Right renal cortex interstitium (tissue), 3 donors: ENCODE data around the gene TACC3. TPM values are rescaled to one million over a fixed set of nuclear protein-coding genes. Genes with fewer than 3 reads are reported as not detected.
"Not testable (repeated sequence)": the region's sequence is repeated elsewhere in the genome, so short reads cannot be mapped to it uniquely, and the experiment has no call there.

Experiments used
- DNase-seq, 3 donors: peaks; one replicate each; pipeline ENCODE4 v3.0.0-alpha.2; 2013; ENCODE audit warnings: low read depth in 3 of 3, low spot score in 2 of 3
- polyA plus RNA-seq, 3 donors: library from polyadenylated mRNA; unstranded; fragments of 120-200 nt; gene quantifications; one replicate each; pipeline ENCODE4 v1.2.1, GENCODE V29; 2013; ENCODE audit not compliant: insufficient read length in 3 of 3

TACC3 gene
- polyA plus RNA-seq, 3 donors: 36.5 to 40.9 (median 39.8) TPM

- not testable (repeated sequence) for DNase-seq
These were observed 19.6 kb upstream of the TACC3 start for GRCh38 chr4:1701671-1702070.

GRCh38 chr4:1703867-1704266, 17.5 kb upstream of the TACC3 start:
- no peak for DNase-seq

GRCh38 chr4:1705732-1706131, 15.6 kb upstream of the TACC3 start:
- no peak for DNase-seq

GRCh38 chr4:1706358-1706757, 15.0 kb upstream of the TACC3 start:
- DNase-seq: no peak

- DNase-seq: no peak
These were observed 12.7 kb upstream of the TACC3 start for GRCh38 chr4:1708581-1708980.

- no peak for DNase-seq
These were observed 10.2 kb upstream of the TACC3 start for GRCh38 chr4:1711055-1711570.

- no peak for DNase-seq
These were observed 9.6 kb upstream of the TACC3 start for GRCh38 chr4:1711571-1712215.

GRCh38 chr4:1712216-1713002, 8.9 kb upstream of the TACC3 start, which contains the start of gene SLBP:
Gene SLBP, minus strand, starts transcription at chr4:1712319. Its CDS starts 131 bp downstream, at chr4:1712188.
- peak; percentile 77 to 88 (median 78) for DNase-seq

- DNase-seq: no peak
These were observed 8.1 kb upstream of the TACC3 start for GRCh38 chr4:1713003-1713851.

- DNase-seq: no peak
These were observed 6.9 kb upstream of the TACC3 start for GRCh38 chr4:1714303-1715001.

- no peak for DNase-seq
These were observed 6.1 kb upstream of the TACC3 start for GRCh38 chr4:1715002-1715758.

GRCh38 chr4:1716065-1716945, 5.0 kb upstream of the TACC3 start:
- DNase-seq: no peak

- DNase-seq: no peak
These were observed 3.9 kb upstream of the TACC3 start for GRCh38 chr4:1717129-1718094.

- DNase-seq: no peak
These were observed 3.0 kb upstream of the TACC3 start for GRCh38 chr4:1718095-1718850.

GRCh38 chr4:1720163-1720983, 948 bp upstream of the TACC3 start:
- DNase-seq: no peak
